GM21423 (cell line): Measurements from ENCODE around the gene JAM3.
"Not testable (repeated sequence)": the region's sequence is repeated elsewhere in the genome, so short reads cannot be mapped to it uniquely, and the experiment has no call there.

Experiments
- ATAC-seq: cut with Tn5 transposase; IDR thresholded peaks from one replicate; pipeline ENCODE4 v1.9.1; 2021; ENCODE audit warnings: mild to moderate bottlenecking, moderate library complexity; ENCODE audit not compliant: unreplicated experiment

The JAM3 gene

GRCh38 chr11:134098566-134099184 is 29.8 kb downstream of the JAM3 start:
- ATAC-seq, result no peak

- ATAC-seq, result no peak
Measured at GRCh38 chr11:134100171-134100570, 31.3 kb downstream of the JAM3 start.

- no peak for ATAC-seq
Measured at GRCh38 chr11:134101282-134101681, 32.4 kb downstream of the JAM3 start.

- ATAC-seq, result no peak
Measured at GRCh38 chr11:134110252-134110815, 41.5 kb downstream of the JAM3 start.

GRCh38 chr11:134113787-134114186 is 44.9 kb downstream of the JAM3 start:
- ATAC-seq, result not testable (repeated sequence)

GRCh38 chr11:134116210-134116609 is 47.3 kb downstream of the JAM3 start:
- ATAC-seq, result no peak

GRCh38 chr11:134118006-134118405 is 49.1 kb downstream of the JAM3 start:
- no peak for ATAC-seq

GRCh38 chr11:134119094-134119493 is 50.2 kb downstream of the JAM3 start:
- no peak for ATAC-seq

- no peak for ATAC-seq
Measured at GRCh38 chr11:134120143-134120850, 51.4 kb downstream of the JAM3 start.

GRCh38 chr11:134120921-134121526 is 52.2 kb downstream of the JAM3 start:
- ATAC-seq, result no peak

GRCh38 chr11:134124660-134125451 is 56.0 kb downstream of the JAM3 start:
- ATAC-seq, result no peak

- ATAC-seq, result no peak
Measured at GRCh38 chr11:134125507-134125906, 56.6 kb downstream of the JAM3 start.

- ATAC-seq, result no peak
Measured at GRCh38 chr11:134126217-134126822, 57.4 kb downstream of the JAM3 start.

GRCh38 chr11:134131628-134132244 is 62.9 kb downstream of the JAM3 start:
- ATAC-seq, result no peak

GRCh38 chr11:134132808-134133207 is 63.9 kb downstream of the JAM3 start:
- no peak for ATAC-seq

- no peak for ATAC-seq
Measured at GRCh38 chr11:134134167-134134566, 65.3 kb downstream of the JAM3 start.

GRCh38 chr11:134138376-134138775 is 69.5 kb downstream of the JAM3 start:
- ATAC-seq, result no peak

- ATAC-seq, result no peak
Measured at GRCh38 chr11:134139303-134139872, 70.5 kb downstream of the JAM3 start.

GRCh38 chr11:134139873-134140331 is 71.0 kb downstream of the JAM3 start:
- peak; percentile 79 for ATAC-seq
